Mucosa of stomach (tissue), 1 donor: ENCODE data around the gene SGCD.

Source experiments
- H3K27me3 ChIP-seq: one replicate; pipeline ENCODE4 v1.7.0; 2013; ENCODE audit warnings: mild to moderate bottlenecking, low read length; ENCODE audit not compliant: control insufficient read depth, insufficient read depth
- H3K36me3 ChIP-seq: one replicate; pipeline ENCODE4 v1.7.0; 2013; ENCODE audit warnings: low read length; ENCODE audit not compliant: control insufficient read depth, insufficient read depth
- H3K4me1 ChIP-seq: one replicate; pipeline ENCODE4 v1.7.0; 2013; ENCODE audit warnings: mild to moderate bottlenecking, low read length; ENCODE audit not compliant: control insufficient read depth, insufficient read depth
- H3K4me3 ChIP-seq: one replicate; pipeline ENCODE4 v1.7.0; 2013; ENCODE audit warnings: low read length
- H3K9ac ChIP-seq: one replicate; pipeline ENCODE4 v1.7.0; 2013; ENCODE audit warnings: mild to moderate bottlenecking, low read length, moderate library complexity
- H3K9me3 ChIP-seq: one replicate; pipeline ENCODE4 v1.7.0; 2013; ENCODE audit warnings: mild to moderate bottlenecking, low read length, moderate library complexity; ENCODE audit not compliant: control insufficient read depth
- donor health status: Pancreatic carcinoma.

SGCD gene

DNA sequence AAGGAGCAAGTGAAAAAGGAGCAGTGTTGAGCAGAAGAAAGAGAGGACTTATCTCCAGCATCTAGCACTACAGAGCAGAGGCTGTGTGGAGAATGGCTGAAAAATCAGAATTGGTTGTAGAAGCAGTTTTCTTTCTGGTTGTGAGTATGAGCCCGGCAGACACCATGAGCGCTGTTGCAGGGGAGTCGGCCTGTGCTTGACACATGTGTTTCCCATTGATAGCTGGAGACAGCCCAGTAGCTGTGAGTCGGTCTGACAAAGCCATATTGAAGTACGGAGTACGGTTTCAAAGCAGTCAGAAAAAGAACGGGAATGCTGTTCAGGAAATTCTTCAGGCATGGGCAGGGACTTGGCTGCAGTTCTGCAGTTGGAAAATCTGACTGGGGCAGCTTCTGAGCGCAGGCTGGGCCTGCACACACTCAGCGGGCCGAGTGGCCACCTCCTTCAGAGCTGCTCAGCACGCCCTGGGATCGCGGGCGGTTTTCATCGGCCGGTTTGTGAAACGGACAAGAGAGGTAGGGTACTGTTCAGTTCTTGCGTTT, at the start of gene SGCD:
Gene SGCD (plus strand): TSS at position 447 of the 542 bp plus-strand sequence.
- Histone ChIP-seq H3K27me3 (no peaks in the 10 kb centered on the region), H3K9me3 (no peaks in the 10 kb centered on the region), H3K4me1 (no peaks in the 10 kb centered on the region), H3K4me3 (no peak within 1 kb of the TSS), H3K9ac (peak within 1 kb of the TSS; percentile 41), H3K36me3 (no peaks in the 10 kb centered on the region)

DNA sequence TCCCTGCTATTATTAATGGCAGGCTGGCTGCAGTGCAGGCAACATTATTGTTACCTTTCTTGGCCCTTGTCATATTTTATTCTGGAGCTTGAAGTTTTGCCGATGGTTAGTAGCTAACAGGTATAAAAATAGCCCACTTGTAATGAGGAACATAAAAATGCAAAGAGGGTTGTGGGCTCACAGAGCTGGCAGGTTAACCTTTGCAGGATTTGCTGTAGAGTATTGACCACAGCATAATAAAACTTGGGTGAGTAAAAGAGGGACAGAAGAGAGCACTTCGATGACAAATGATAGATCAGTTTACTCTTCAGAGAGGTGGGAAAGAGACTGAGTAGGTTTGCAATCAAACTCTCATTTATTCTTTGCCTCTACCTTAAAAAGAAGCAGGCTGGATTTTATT, 49.7 kb upstream of the SGCD start:
- Histone ChIP-seq H3K36me3 (no peaks in the 10 kb centered on the region), H3K4me3 (no peak overlapping the region), H3K27me3 (no peaks in the 10 kb centered on the region), H3K9ac (no peak overlapping the region), H3K4me1 (no peaks in the 10 kb centered on the region), H3K9me3 (no peaks in the 10 kb centered on the region)

DNA sequence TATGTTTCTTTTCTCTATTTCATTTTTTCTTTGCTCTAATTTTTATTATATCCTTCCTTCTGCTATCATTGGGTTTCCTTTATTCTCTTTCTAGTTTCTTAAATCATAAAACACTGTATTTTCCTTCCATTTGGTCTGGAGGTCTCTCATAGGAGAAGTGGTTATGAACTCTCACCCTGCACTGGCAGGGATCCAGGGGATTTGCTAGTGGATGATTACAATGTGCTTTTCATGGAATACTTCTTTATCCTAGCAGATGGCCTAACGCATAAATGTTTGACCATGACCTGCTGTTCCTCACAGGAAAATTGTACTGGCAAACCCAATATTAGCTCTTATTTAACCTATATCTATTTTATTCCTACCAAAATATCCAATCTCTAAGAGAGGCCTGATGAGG, 31.5 kb upstream of the SGCD start:
- no peaks in the 10 kb centered on the region for H3K27me3 ChIP-seq
- no peak overlapping the region for H3K9ac ChIP-seq
- no peaks in the 10 kb centered on the region for H3K4me1 ChIP-seq
- H3K4me3 ChIP-seq, result no peak overlapping the region
- no peaks in the 10 kb centered on the region for H3K9me3 ChIP-seq
- H3K36me3 ChIP-seq, result no peaks in the 10 kb centered on the region

DNA sequence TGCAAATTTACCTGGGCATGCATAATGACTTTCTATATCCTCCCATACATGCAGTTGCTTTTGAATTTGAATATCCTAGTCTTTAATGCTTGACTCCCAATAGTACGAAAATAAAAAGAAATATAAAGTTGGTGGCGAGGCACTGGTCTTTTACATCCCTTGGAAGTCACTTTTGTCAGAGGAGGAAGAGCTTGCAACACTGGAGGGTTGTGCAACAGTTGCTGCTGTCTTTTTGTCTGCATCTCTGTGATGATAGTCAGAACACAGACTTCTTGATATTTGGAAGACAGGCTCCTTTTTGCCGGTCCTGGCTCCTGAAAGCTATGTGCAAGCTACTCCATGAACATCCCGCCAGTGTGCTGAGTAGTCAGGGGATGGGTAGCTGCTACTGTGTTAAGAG, 16.8 kb upstream of the SGCD start:
- Histone ChIP-seq H3K4me3 (no peak overlapping the region), H3K4me1 (no peaks in the 10 kb centered on the region), H3K36me3 (no peaks in the 10 kb centered on the region), H3K9ac (no peak overlapping the region), H3K9me3 (no peaks in the 10 kb centered on the region), H3K27me3 (no peaks in the 10 kb centered on the region)

DNA sequence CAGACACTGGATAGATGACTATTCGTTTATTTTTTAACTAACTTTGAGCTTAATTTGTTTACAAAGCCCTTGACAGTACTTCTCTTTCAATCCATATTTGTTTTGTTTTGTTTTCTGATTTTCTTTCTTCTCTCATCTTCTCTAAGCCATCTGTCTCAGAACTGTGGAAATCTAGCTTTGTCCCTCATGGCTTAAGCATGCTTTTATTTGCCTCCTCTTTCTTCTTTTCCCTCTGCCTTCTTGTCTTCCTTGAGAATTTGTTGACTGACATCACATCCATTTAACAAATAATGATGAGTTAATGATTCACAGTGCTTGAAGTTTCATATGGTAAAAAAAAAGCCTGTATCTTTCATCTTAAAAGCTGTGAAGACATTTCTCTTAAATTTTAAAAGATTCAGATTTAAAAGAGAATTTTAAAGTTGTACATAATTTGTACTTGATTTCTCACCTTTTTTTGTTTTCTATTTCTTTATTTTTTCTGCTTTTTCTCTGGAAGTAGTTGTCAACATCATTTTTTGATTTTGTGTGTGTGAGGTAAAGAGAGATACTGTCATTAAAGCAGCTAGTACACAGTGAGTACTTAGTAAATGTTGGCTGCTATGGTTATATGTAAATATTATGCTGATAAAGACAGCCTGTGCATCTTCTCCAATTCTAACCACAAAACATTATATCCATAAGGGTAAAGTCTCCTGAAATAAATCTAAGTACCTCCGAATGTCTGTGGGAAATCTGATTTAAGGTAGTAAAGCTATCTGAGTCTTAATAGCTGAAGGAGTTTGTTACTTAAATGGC, 13.9 kb upstream of the SGCD start:
- H3K36me3 ChIP-seq, result no peaks in the 10 kb centered on the region
- no peaks in the 10 kb centered on the region for H3K4me1 ChIP-seq
- no peaks in the 10 kb centered on the region for H3K27me3 ChIP-seq
- H3K9me3 ChIP-seq, result no peaks in the 10 kb centered on the region
- no peak overlapping the region for H3K4me3 ChIP-seq
- no peak overlapping the region for H3K9ac ChIP-seq

DNA sequence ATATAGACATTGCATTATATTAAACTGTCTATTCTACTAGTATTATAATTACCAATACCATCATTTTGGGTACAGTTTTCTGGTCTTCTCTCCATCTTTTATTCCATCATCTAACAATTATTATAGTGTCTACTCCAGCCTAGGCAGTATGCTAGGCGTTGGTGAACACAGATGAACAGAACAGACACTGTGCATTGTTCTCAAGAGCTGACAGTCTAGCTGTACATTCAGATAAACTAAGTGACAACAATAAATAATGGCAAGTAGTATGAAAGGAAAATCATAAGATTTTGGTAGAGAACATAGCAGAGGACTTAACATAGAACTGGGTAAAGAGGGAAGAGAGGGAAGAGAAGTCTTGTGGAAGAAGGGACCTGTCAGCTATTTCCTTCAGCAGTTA, 12.5 kb upstream of the SGCD start:
- Histone ChIP-seq H3K9me3 (no peaks in the 10 kb centered on the region), H3K36me3 (no peaks in the 10 kb centered on the region), H3K4me3 (no peak overlapping the region), H3K27me3 (no peaks in the 10 kb centered on the region), H3K9ac (no peak overlapping the region), H3K4me1 (no peaks in the 10 kb centered on the region)

DNA sequence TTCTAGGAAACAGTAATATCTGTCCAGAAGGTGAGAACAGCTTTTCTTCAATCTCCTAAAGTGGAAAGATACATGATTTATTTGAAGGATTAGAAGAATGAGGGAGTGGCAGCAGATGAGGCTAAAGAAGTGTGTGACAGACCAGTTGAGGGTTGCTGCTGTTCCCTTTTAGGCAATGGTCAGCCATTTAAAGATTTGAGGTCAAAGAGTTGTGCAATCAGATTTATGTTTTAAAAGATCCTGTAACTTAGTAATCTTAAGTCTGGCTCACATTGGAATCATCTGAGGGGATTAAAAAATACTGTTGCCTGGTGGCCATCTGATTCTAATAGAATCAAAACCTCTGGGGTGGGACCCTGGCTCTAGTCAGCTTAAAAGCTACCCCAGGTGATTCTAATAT, 4.3 kb upstream of the SGCD start:
- H3K4me1 ChIP-seq, result no peaks in the 10 kb centered on the region
- no peaks in the 10 kb centered on the region for H3K36me3 ChIP-seq
- no peaks in the 10 kb centered on the region for H3K27me3 ChIP-seq
- no peaks in the 10 kb centered on the region for H3K9me3 ChIP-seq
- H3K4me3 ChIP-seq, result no peak overlapping the region
- H3K9ac ChIP-seq, result no peak overlapping the region

DNA sequence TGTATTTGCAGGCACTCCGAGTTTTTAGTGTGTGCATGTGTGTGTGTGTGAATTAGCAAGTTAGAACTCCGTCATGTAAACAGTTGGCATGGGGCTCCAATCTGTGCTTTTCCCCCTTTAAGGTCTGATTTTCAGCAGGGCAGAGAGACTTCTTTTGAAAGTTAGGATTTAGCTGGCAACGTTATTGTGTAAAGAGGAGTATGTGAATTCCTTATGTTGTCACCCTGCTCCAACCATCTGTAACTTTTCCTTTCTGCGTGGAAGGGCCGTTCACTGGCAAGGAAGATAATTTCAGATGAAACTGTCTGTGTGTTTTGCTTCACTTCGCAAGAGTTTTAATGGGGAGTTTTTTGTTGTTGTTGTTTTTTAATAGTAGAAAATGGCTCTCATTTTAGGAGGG, 332 bp downstream of the SGCD start:
- Histone ChIP-seq H3K9ac (peak overlapping the region; percentile 41), H3K4me1 (no peaks in the 10 kb centered on the region), H3K4me3 (no peak overlapping the region), H3K9me3 (no peaks in the 10 kb centered on the region), H3K27me3 (no peaks in the 10 kb centered on the region), H3K36me3 (no peaks in the 10 kb centered on the region)

DNA sequence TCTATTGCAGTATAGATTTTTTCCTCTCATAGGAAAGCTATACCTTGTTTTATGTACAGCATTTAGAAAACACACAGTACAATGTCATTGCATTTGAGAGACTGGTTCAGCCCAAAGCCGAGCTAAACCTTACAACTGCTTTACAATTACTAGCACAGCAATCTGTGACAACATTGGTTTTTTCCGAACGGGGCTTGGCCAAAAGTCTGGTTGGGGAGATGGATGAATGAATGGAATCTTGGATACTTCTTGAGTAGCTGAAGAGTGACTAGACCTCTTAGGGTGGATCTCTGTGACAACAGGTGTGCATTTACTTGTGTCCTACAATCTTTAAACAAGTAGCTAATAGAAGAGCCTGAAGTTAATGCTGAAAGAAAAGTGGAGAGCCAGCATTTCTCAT, 1.2 kb downstream of the SGCD start:
- Histone ChIP-seq H3K27me3 (no peaks in the 10 kb centered on the region), H3K9ac (no peak overlapping the region), H3K9me3 (no peaks in the 10 kb centered on the region), H3K4me1 (no peaks in the 10 kb centered on the region), H3K4me3 (no peak overlapping the region), H3K36me3 (no peaks in the 10 kb centered on the region)

DNA sequence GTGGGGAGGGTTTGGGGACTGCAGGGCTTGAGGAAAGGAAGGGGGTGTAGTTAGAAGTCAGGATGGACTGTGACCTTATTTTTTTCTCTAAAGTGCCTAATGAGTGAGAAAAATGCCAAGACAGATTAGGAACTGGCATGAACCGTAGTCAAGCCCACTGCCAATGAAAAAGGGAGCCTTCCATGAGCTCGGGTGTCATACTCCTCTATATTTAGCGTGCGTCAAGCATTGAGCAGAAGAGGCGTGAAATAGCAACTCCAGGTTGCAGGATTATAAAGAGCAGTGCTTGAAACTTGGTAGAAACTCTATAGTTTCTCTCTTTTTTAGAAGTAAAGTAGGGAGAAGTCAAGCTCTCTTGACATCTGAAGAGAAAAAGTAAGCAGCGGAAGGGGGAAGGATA, 1.8 kb downstream of the SGCD start:
- Histone ChIP-seq H3K4me1 (no peaks in the 10 kb centered on the region), H3K9me3 (no peaks in the 10 kb centered on the region), H3K36me3 (no peaks in the 10 kb centered on the region), H3K4me3 (no peak overlapping the region), H3K27me3 (no peaks in the 10 kb centered on the region), H3K9ac (no peak overlapping the region)

DNA sequence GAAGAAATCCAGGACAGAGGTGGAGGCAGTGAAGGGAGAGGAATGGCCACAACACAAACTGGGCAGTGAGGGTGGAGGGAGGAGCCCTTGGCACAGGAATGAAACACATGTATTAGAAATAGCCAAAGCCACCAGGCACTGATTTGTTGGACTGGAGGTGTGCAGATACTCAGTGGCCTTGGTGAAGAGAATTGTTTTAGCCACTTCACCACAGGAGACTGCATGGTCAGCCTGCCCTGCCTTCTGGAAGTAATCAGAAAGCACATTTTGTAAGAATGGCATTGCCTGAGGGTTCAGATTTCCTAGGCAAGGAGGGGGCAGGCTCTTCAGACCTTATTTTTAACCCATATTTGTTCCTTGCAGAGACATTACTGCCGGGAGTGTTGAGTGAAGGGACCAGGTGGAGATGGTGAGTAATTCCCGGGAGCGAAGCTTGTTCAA, 2.2 kb downstream of the SGCD start:
- H3K4me1 ChIP-seq, result no peaks in the 10 kb centered on the region
- H3K9me3 ChIP-seq, result no peaks in the 10 kb centered on the region
- no peaks in the 10 kb centered on the region for H3K27me3 ChIP-seq
- H3K36me3 ChIP-seq, result no peaks in the 10 kb centered on the region
- no peak overlapping the region for H3K4me3 ChIP-seq
- H3K9ac ChIP-seq, result no peak overlapping the region

DNA sequence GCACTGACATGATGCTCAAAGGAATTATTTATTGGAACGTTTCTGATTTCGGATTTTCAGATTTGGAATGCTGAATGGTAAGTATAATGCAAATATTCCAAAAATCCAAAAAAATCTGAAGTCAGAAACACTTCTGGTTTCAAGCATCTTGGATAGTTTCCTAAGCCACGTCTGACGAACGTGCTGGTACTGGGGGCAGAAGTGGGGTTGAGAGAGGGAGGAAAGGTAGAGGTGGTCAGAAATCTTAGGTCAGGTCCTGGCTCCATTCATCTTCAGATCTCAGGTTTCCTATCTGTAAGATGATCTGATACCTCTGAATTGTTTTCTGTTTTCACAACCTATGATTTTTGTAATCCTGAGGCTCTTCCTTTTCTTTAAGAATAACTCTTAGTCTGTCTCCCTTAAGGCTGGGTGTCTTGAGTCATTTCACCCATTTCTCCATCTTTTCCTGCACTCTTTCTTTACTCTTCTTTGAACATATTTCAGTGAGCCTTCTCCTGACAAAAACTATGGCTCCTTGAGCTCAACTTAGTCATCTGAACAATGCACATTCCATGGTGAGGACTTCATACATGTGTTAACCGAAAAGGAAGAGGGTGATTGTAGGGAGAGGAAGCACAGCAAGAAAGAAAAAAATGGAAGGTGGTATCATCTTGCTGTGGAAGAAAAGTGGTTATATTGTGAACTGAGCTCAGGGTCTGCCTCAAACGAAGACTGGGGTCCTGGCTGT, 3.3 kb downstream of the SGCD start:
- Histone ChIP-seq H3K4me1 (no peaks in the 10 kb centered on the region), H3K4me3 (no peak overlapping the region), H3K9ac (no peak overlapping the region), H3K36me3 (no peaks in the 10 kb centered on the region), H3K9me3 (no peaks in the 10 kb centered on the region), H3K27me3 (no peaks in the 10 kb centered on the region)
